ENCODE data around the gene PCDHA1. TPM values are rescaled to one million over a fixed set of nuclear protein-coding genes. Genes with fewer than 3 reads are reported as not detected.

Gene PCDHA1
- total RNA-seq, 4 donors from 2014 or later: not detected

DNA sequence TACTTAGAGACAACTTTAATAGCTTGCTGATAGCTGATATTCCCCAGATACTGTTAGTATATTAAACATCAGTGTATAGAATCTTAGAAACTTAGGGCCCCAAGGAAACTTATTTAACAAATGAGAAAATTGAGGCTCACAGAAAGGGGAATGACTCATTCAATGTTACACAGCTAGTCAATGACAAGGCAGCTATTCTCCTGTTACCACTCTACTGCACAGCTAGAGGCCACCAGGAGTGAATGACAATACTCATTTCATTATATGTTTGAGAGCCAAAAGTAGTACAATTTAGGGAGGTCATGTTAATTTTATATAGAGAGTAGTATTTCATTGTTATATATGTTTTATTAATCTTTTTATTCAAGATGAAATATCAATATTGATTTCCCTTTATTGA, 232.0 kb downstream of the PCDHA1 start:
- TF ChIP-seq, protein P1, sequence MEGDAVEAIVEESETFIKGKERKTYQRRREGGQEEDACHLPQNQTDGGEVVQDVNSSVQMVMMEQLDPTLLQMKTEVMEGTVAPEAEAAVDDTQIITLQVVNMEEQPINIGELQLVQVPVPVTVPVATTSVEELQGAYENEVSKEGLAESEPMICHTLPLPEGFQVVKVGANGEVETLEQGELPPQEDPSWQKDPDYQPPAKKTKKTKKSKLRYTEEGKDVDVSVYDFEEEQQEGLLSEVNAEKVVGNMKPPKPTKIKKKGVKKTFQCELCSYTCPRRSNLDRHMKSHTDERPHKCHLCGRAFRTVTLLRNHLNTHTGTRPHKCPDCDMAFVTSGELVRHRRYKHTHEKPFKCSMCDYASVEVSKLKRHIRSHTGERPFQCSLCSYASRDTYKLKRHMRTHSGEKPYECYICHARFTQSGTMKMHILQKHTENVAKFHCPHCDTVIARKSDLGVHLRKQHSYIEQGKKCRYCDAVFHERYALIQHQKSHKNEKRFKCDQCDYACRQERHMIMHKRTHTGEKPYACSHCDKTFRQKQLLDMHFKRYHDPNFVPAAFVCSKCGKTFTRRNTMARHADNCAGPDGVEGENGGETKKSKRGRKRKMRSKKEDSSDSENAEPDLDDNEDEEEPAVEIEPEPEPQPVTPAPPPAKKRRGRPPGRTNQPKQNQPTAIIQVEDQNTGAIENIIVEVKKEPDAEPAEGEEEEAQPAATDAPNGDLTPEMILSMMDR (IDR thresholded peaks at IDR 0.05): no peak
- no peak for TF ChIP-seq POLR2A (IDR thresholded peaks at IDR 0.05; ENCODE audit: low read depth)
- no peak for TF ChIP-seq EP300 (IDR thresholded peaks at IDR 0.05)
- TF ChIP-seq POLR2AphosphoS5 (IDR thresholded peaks at IDR 0.05): no peak

DNA sequence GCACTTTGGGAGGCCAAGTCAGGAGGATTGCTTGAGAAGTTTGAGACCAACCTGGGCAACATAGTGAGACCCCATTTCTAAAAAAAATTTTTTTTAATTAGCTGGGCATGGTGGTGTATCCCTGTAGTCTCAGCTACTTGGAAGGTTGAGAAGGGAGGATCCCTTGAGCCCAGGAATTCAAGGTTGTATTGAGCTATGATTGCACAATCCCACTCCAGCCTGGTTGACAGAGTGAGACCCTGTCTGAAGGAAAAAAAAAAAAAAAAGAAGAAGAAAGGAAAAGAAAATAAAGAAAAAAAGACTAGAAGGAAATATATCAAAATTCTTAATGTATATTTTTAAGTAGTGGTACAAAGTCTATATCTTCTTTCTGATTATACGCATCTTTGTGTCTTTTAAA, 236.4 kb downstream of the PCDHA1 start:
- 100% methylated on average over 1 of the region's 1 CpG for WGBS
- Histone ChIP-seq H3K9me3 (no peaks in the 10 kb centered on the region), H3K27ac (replicated peaks in 1 of 4) (no peak overlapping the region), H3K27me3 (no peaks in the 10 kb centered on the region), H3K36me3 (no peaks in the 10 kb centered on the region), H3K4me1 (no peaks in the 10 kb centered on the region), H3K4me3 (no peak overlapping the region)
- TF ChIP-seq, protein P1 (IDR thresholded peaks at IDR 0.05): no peak
- TF ChIP-seq EP300 (IDR thresholded peaks at IDR 0.05) (no peak), POLR2A (IDR thresholded peaks at IDR 0.05; ENCODE audit: low read depth) (no peak), POLR2AphosphoS5 (IDR thresholded peaks at IDR 0.05) (no peak)
- intact Hi-C loops (cut with DNase I): no loop called here
- no peak for DNase-seq (ENCODE audit: extremely low spot score)

More for the DNA sequence above, 232.0 kb downstream of the PCDHA1 start:
- Histone ChIP-seq H3K9me3 (no peaks in the 10 kb centered on the region), H3K27me3 (no peaks in the 10 kb centered on the region), H3K27ac (replicated peaks in 1 of 4) (no peak overlapping the region), H3K4me1 (no peaks in the 10 kb centered on the region), H3K4me3 (no peak overlapping the region), H3K36me3 (no peaks in the 10 kb centered on the region)
- DNase-seq (ENCODE audit: extremely low spot score): no peak
- intact Hi-C loops (cut with DNase I): no loop called here

DNA sequence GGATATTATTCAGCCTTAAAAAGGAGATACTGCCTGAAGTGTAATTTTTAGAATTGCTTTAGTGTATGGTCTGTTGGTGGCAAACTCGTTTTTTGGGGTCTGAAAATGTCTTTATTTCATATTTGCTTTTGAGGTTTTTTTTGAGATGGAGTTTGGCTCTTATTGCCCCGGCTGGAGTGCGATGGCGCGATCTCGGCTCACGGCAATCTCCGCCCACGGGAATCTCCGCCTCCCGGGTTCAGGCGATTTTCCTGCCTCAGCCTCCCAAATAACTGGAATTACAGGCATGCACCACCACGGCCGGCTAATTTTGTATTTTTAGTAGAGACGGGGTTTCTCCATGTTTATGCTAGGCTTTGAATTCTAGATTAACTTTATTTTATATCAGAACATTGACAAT, 245.1 kb downstream of the PCDHA1 start:
- H3K9me3 ChIP-seq: no peaks in the 10 kb centered on the region
- TF ChIP-seq POLR2A (IDR thresholded peaks at IDR 0.05; ENCODE audit: low read depth) (no peak), POLR2AphosphoS5 (IDR thresholded peaks at IDR 0.05) (no peak), EP300 (IDR thresholded peaks at IDR 0.05) (no peak)
- TF ChIP-seq, protein P1 (IDR thresholded peaks at IDR 0.05): no peak
- 92% methylated on average over 15 of the region's 15 CpGs for WGBS

DNA sequence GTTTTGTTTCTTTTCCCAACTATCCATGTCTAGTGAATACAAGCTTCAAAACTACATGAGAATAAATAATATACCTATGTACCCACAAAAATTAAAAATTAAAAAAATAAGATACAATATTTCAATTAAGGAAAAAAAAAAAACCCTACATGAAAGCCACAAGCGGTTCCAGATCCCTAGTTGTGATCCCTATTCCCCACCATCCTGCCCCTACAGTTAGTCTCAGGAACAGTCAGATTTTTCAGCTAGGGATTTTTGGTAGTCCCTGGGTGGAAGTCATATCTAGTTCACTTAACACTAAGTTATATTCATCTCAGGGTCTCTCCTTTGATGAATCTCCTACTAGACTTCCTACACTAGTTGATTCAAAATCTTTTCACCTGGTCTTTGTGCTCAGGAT, 246.7 kb downstream of the PCDHA1 start:
- Histone ChIP-seq H3K36me3 (no peaks in the 10 kb centered on the region), H3K27me3 (no peaks in the 10 kb centered on the region), H3K9me3 (no peaks in the 10 kb centered on the region), H3K4me1 (no peaks in the 10 kb centered on the region), H3K27ac (replicated peaks in 1 of 4) (no peak overlapping the region), H3K4me3 (no peak overlapping the region)
- intact Hi-C loops (cut with DNase I): no loop called here
- TF ChIP-seq, protein P1 (IDR thresholded peaks at IDR 0.05): no peak
- TF ChIP-seq POLR2A (IDR thresholded peaks at IDR 0.05; ENCODE audit: low read depth): no peak
- TF ChIP-seq POLR2AphosphoS5 (IDR thresholded peaks at IDR 0.05): no peak
- no peak for TF ChIP-seq EP300 (IDR thresholded peaks at IDR 0.05)
- no peak for DNase-seq (ENCODE audit: extremely low spot score)
- WGBS: 76% methylated on average over 1 of the region's 1 CpG

More for the DNA sequence above, 245.1 kb downstream of the PCDHA1 start:
- DNase-seq (ENCODE audit: extremely low spot score): no peak
- Histone ChIP-seq H3K36me3 (no peaks in the 10 kb centered on the region), H3K4me1 (no peaks in the 10 kb centered on the region), H3K4me3 (no peak overlapping the region), H3K27ac (replicated peaks in 1 of 4) (no peak overlapping the region), H3K27me3 (no peaks in the 10 kb centered on the region)
- intact Hi-C loops (cut with DNase I): no loop called here

DNA sequence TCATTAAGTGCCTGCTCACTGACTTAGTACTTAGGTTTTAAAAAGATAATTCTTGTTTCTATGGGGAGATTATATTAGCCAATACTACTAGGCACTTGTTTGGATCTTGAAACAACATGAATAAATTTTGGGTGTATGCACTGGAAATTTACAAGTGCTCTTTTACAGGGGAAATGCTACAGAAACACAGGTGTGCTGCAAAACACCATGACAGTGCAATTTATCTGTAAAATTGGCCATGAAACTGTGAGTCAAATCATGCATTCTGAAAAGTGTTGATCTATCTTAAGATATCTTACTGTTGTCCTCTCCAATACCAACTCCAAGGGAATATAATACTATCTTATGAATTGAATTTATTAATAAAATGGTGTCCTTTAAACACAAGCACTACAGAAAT, 253.1 kb downstream of the PCDHA1 start:
- intact Hi-C loops (cut with DNase I): no loop called here
- Histone ChIP-seq H3K9me3 (no peaks in the 10 kb centered on the region), H3K27ac (replicated peaks in 1 of 4) (no peak overlapping the region), H3K4me1 (peaks cover 14 to 22% (median 20%) of the 10 kb centered on the region in 4 donors), H3K4me3 (no peak overlapping the region), H3K36me3 (no peaks in the 10 kb centered on the region), H3K27me3 (peaks cover 0 to 3% (median 0%) of the 10 kb centered on the region in 4 donors)
- no peak for TF ChIP-seq EP300 (IDR thresholded peaks at IDR 0.05)
- TF ChIP-seq POLR2A (IDR thresholded peaks at IDR 0.05; ENCODE audit: low read depth): no peak
- TF ChIP-seq, protein P1 (IDR thresholded peaks at IDR 0.05): no peak
- no peak for TF ChIP-seq POLR2AphosphoS5 (IDR thresholded peaks at IDR 0.05)
- no peak for DNase-seq (ENCODE audit: extremely low spot score)
